H1 (cell line): ENCODE data around the gene ZXDC. TPM values are rescaled to one million over a fixed set of nuclear protein-coding genes. Genes with fewer than 3 reads are reported as not detected.

Source experiments
- CTCF ChIA-PET: fragments of 300-600 bp; sonication (Branson Sonifier 250); formaldehyde crosslinking; loops from one replicate; lab custom pipeline; 2021; ENCODE audit not compliant: partially characterized antibody; lab: Charles Lee
- POLR2A ChIA-PET: fragments of 300-600 bp; sonication (Branson Sonifier 250); formaldehyde crosslinking; loops from one replicate; lab custom pipeline; 2021; ENCODE audit warnings: inconsistent platforms; ENCODE audit not compliant: partially characterized antibody; lab: Charles Lee
- DNase-seq, 2 experiments: peaks; one replicate each; pipeline versions ENCODE4 v3.0.0 to v3.0.0-alpha.2; 2010 to 2022; ENCODE audit warnings: low spot score in 2 of 2, low read depth in 1 of 2, mixed read lengths in 1 of 2
- FAIRE-seq: peaks from 2 replicates; lab custom pipeline; 2011; peaks lifted over from hg19 to GRCh38; lab: Jason Lieb, UNC
- H2AFZ ChIP-seq: 2 replicates; pipeline ENCODE4 v1.8.1; 2012; ENCODE audit warnings: low read length, inconsistent platforms
- H2AK5ac ChIP-seq: 2 replicates; pipeline ENCODE4 v1.6.1; 2013; ENCODE audit warnings: low read depth, low read length
- H2BK120ac ChIP-seq: replicated peaks from 2 replicates; pipeline ENCODE3; 2013; ENCODE audit warnings: low read depth, low read length, inconsistent platforms
- H2BK12ac ChIP-seq: 2 replicates; pipeline ENCODE4 v1.6.1; 2013; ENCODE audit warnings: low read depth, low read length
- H2BK15ac ChIP-seq: 2 replicates; pipeline ENCODE4 v1.6.1; 2013; ENCODE audit warnings: low read length
- H2BK20ac ChIP-seq: 2 replicates; pipeline ENCODE4 v1.6.1; 2013; ENCODE audit warnings: low read length
- H2BK5ac ChIP-seq: 2 replicates; pipeline ENCODE4 v1.6.1; 2013; ENCODE audit warnings: low read depth, low read length
- H3K14ac ChIP-seq: 2 replicates; pipeline ENCODE4 v1.6.1; 2013; ENCODE audit warnings: inconsistent platforms; ENCODE audit not compliant: insufficient read length
- H3K18ac ChIP-seq: 2 replicates; pipeline ENCODE4 v1.6.1; 2013; ENCODE audit warnings: low read length; ENCODE audit errors: extremely low read depth
- H3K23ac ChIP-seq: 2 replicates; pipeline ENCODE4 v1.6.1; 2013; ENCODE audit warnings: inconsistent platforms; ENCODE audit not compliant: insufficient read length
- H3K23me2 ChIP-seq: 2 replicates; pipeline ENCODE4 v1.6.1; 2013; ENCODE audit warnings: low read depth, low read length
- H3K27ac ChIP-seq: 2 replicates; pipeline ENCODE4 v1.6.1; 2011; ENCODE audit warnings: low read depth, low read length, inconsistent platforms
- H3K27me3 ChIP-seq, 4 experiments: replicated peaks in 1 of 4; 1 replicate in 1 of 4; 2 replicates in 3 of 4; pipeline versions ENCODE4 v1.6.1 to v1.8.1; 2011 to 2013; ENCODE audit warnings: low read length in 3 of 4, mild to moderate bottlenecking in 3 of 4, inconsistent platforms in 2 of 4, mixed read lengths in 2 of 4, moderate library complexity in 1 of 4; ENCODE audit not compliant: control insufficient read depth in 3 of 4, insufficient read depth in 3 of 4; ENCODE audit errors: extremely low read depth in 1 of 4
- H3K36me3 ChIP-seq, 4 experiments: 2 replicates each; pipeline versions ENCODE4 v1.6.1 to v1.8.1; 2011 to 2013; ENCODE audit warnings: mild to moderate bottlenecking in 4 of 4, low read length in 3 of 4, moderate library complexity in 2 of 4, control low read depth in 1 of 4, inconsistent platforms in 1 of 4; ENCODE audit not compliant: insufficient read depth in 4 of 4, control insufficient read depth in 2 of 4
- H3K4ac ChIP-seq: replicated peaks from 2 replicates; pipeline ENCODE3; 2013; ENCODE audit warnings: low read length, low read depth, mixed read lengths, inconsistent platforms; ENCODE audit not compliant: insufficient read length
- H3K4me1 ChIP-seq, 4 experiments: replicated peaks in 1 of 4; 1 replicate in 1 of 4; 2 replicates in 3 of 4; pipeline versions ENCODE4 v1.6.1 to v1.8.1; 2011 to 2013; ENCODE audit warnings: low read length in 3 of 4, inconsistent platforms in 2 of 4, mixed read lengths in 1 of 4; ENCODE audit not compliant: insufficient read depth in 4 of 4, control insufficient read depth in 3 of 4
- H3K4me2 ChIP-seq, 2 experiments: 2 replicates each; pipeline versions ENCODE4 v1.6.1 to v1.8.1; 2011 to 2013; ENCODE audit warnings: low read depth in 2 of 2, low read length in 2 of 2, control low read depth in 1 of 2, inconsistent platforms in 1 of 2, mild to moderate bottlenecking in 1 of 2; ENCODE audit not compliant: insufficient read depth in 1 of 2
- H3K4me3 ChIP-seq, 4 experiments: fragments of 200-600, 300-600 bp in 1 of 4; sonication (generic), shearing (Covaris generic), sonication (Bioruptor Twin) in 1 of 4; 2 replicates each; pipeline versions ENCODE4 v1.5.1 to v1.8.1; 2011 to 2016; ENCODE audit warnings: low read length in 4 of 4, low read depth in 3 of 4, control low read depth in 2 of 4, inconsistent platforms in 2 of 4, mild to moderate bottlenecking in 2 of 4, mixed read lengths in 1 of 4, moderate library complexity in 1 of 4; ENCODE audit not compliant: insufficient read depth in 2 of 4; ENCODE audit errors: extremely low read depth in 1 of 4
- H3K56ac ChIP-seq: replicated peaks from 2 replicates; pipeline ENCODE3; 2013; ENCODE audit warnings: low read depth, mild to moderate bottlenecking, mixed read lengths, low read length, inconsistent platforms; ENCODE audit not compliant: insufficient read length
- H3K79me1 ChIP-seq: 2 replicates; pipeline ENCODE4 v1.6.1; 2013; ENCODE audit warnings: low read depth, low read length, control low read depth
- H3K79me2 ChIP-seq, 2 experiments: 2 replicates each; pipeline versions ENCODE4 v1.6.1 to v1.8.1; 2012 to 2013; ENCODE audit warnings: low read length in 2 of 2, mild to moderate bottlenecking in 2 of 2, inconsistent platforms in 1 of 2; ENCODE audit not compliant: insufficient read depth in 2 of 2, control insufficient read depth in 1 of 2
- H3K9ac ChIP-seq, 4 experiments: replicated peaks in 1 of 4; 1 replicate in 1 of 4; 2 replicates in 3 of 4; pipeline versions ENCODE4 v1.6.1 to v1.8.1; 2011 to 2013; ENCODE audit warnings: low read depth in 3 of 4, low read length in 3 of 4, control low read depth in 2 of 4, mild to moderate bottlenecking in 2 of 4, moderate library complexity in 2 of 4, inconsistent platforms in 1 of 4; ENCODE audit errors: extremely low read depth in 1 of 4
- H3K9me3 ChIP-seq, 2 experiments: 2 replicates each; pipeline versions ENCODE4 v1.6.1 to v1.8.1; 2012 to 2013; ENCODE audit warnings: mild to moderate bottlenecking in 2 of 2, moderate library complexity in 2 of 2, control low read depth in 1 of 2, inconsistent platforms in 1 of 2, low read depth in 1 of 2, low read length in 1 of 2, mixed read lengths in 1 of 2; ENCODE audit not compliant: insufficient read depth in 2 of 2
- H4K20me1 ChIP-seq, 2 experiments: replicated peaks in 1 of 2; 2 replicates each; pipeline versions ENCODE3 to v1.8.1; 2011 to 2013; ENCODE audit warnings: inconsistent platforms in 2 of 2, low read length in 2 of 2, mild to moderate bottlenecking in 1 of 2; ENCODE audit not compliant: insufficient read depth in 2 of 2, control insufficient read depth in 1 of 2
- H4K5ac ChIP-seq: 2 replicates; pipeline ENCODE4 v1.6.1; 2013; ENCODE audit warnings: low read length, low read depth, mixed read lengths, inconsistent platforms; ENCODE audit not compliant: insufficient read length
- H4K8ac ChIP-seq: 2 replicates; pipeline ENCODE4 v1.8.0; 2013; ENCODE audit warnings: mild to moderate bottlenecking, moderate library complexity, low read length, inconsistent platforms; ENCODE audit not compliant: insufficient read depth; ENCODE audit errors: extremely low read depth
- H4K91ac ChIP-seq: replicated peaks from 2 replicates; pipeline ENCODE3; 2013; ENCODE audit warnings: low read length, mixed read lengths, inconsistent platforms; ENCODE audit not compliant: insufficient read length
- WGBS, 2 experiments: shearing (Covaris generic) in 1 of 2; methylation state at CpG; one replicate each; pipeline versions ENCODE4 v1.1.6 to v1.1.7; 2013 to 2015; ENCODE audit warnings: low lambda C conversion rate in 2 of 2, mixed read lengths in 2 of 2, inconsistent platforms in 1 of 2, low coverage in 1 of 2, missing lambda C conversion rate in 1 of 2; ENCODE audit not compliant: insufficient replicate concordance in 2 of 2, insufficient coverage in 1 of 2, insufficient read length in 1 of 2; ENCODE audit errors: extremely low coverage in 1 of 2, missing lambda C conversion rate in 1 of 2; 5-methylcytosine and 5-hydroxymethylcytosine counted together
- polyA plus RNA-seq, 7 experiments: library from polyadenylated mRNA; depleted of rRNA in 3 of 7; stranded (reverse) in 5 of 7; unstranded in 2 of 7; fragments of >200 nt in 5 of 7; fragments of 200-250 nt in 2 of 7; gene quantifications; 1 replicate in 5 of 7; 2 replicates in 1 of 7; 4 replicates in 1 of 7; pipeline versions ENCODE4 v1.2.1 to v1.2.3, GENCODE V29; 2011 to 2013; ENCODE audit warnings: missing spikeins in 2 of 7, mixed read lengths in 2 of 7
- total RNA-seq: library from RNA; stranded (reverse); fragmentation: NEBNext Ultra II Directional; extraction: Animal tissue kit (Norgen Biotek cat#: 25700); gene quantifications from 2 replicates; pipeline ENCODE4 v1.2.1, GENCODE V29; 2021
- TF ChIP-seq, protein P1 (sequence below): IDR thresholded peaks from 2 replicates; pipeline ENCODE4 v1.6.1; 2012; ENCODE audit warnings: inconsistent platforms
- TF ChIP-seq, protein P2 (sequence below): IDR thresholded peaks from 2 replicates; pipeline ENCODE4 v1.6.1; 2011; ENCODE audit warnings: low read length, improper control_type of control experiment

ZXDC gene
- total and polyA plus RNA-seq, 2 of the 8 experiments (the other 6 are each of a cell fraction or from before 2014, with no cell fraction given) = 12.7 to 24.3 TPM

DNA sequence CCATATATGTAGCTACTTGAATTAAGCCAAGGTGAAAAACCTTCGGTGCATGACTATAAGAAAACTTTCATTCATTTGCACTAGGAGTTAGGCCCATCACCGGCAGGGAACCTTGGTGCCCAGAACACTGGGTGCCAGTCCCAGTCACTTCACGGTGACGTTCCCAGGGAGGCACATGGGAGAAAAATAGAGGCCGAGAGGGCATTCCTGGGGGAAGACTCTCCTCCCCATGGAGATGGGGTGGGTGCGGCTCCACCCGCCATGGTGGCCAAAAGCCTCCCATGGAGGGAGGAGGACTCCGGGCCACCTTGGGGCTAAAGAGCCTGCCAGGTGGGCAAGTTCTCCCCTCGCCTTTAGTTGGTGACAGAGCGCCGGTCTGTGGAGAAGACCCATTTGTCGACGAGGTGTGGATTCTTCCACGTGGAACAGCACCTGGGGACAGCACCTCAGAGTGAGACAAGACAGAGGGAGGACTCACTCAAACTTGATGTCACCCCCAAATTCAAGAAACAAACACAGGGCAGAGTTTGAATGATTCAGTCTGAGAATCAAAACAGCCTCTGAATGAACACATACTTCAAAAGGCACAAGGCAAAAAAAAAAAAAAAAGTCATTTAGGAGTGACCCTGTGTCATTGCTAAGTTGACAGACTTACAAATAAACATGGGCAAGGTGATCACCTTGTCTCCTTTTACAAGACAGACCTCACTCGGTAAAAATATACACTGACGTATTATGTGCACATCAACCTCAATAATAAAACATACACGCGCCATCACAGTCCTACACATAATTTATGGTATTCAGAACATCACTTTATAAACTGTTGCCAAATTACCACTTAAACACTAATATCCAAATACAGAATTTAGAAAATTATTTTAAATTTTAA, 38.6 kb downstream of the ZXDC start:
- Histone ChIP-seq H3K79me2 (no peaks in the 10 kb centered on the region), H3K4me2 (no peak overlapping the region), H4K5ac (no peak overlapping the region), H2AFZ (no peak overlapping the region), H4K8ac (no peak overlapping the region), H3K9me3 (no peaks in the 10 kb centered on the region), H3K23me2 (no peaks in the 10 kb centered on the region), H2BK5ac (no peak overlapping the region), H2BK20ac (no peak overlapping the region), H3K4ac (no peak overlapping the region), H3K36me3 (peaks cover 0 to 4% (median 0%) of the 10 kb centered on the region in 4 experiments; a peak in 2 of 8 replicates), H3K4me1 (peaks cover 0 to 6% (median 0%) of the 10 kb centered on the region in 4 experiments; a peak in 2 of 7 replicates), H3K79me1 (no peaks in the 10 kb centered on the region; the same call in 1 of the 2 replicates), H3K56ac (no peak overlapping the region), H3K23ac (no peak overlapping the region), H3K27ac (no peak overlapping the region), H2AK5ac (no peak overlapping the region), H3K4me3 (no peak overlapping the region), H3K14ac (no peak overlapping the region), H3K27me3 (no peaks in the 10 kb centered on the region), H4K91ac (no peak overlapping the region), H3K9ac (no peak overlapping the region), H4K20me1 (peaks cover 4% of the 10 kb centered on the region in 2 experiments), H2BK120ac (no peak overlapping the region), H2BK15ac (no peak overlapping the region), H2BK12ac (no peak overlapping the region), H3K18ac (no peak overlapping the region)
- WGBS, 2 experiments = 94% methylated on average over 18 of the region's 18 CpGs; no CpG with 5 or more reads in 1 of the 2 experiments
- POLR2A ChIA-PET = interaction anchor here (1.2 kb wide), 1 partner anchor 13 kb away, joined by 3 read pairs; no protein-coding TSS in a partner anchor
- no peak for DNase-seq
- TF ChIP-seq, protein P1, sequence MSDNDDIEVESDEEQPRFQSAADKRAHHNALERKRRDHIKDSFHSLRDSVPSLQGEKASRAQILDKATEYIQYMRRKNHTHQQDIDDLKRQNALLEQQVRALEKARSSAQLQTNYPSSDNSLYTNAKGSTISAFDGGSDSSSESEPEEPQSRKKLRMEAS = no peak
- TF ChIP-seq, protein P2, sequence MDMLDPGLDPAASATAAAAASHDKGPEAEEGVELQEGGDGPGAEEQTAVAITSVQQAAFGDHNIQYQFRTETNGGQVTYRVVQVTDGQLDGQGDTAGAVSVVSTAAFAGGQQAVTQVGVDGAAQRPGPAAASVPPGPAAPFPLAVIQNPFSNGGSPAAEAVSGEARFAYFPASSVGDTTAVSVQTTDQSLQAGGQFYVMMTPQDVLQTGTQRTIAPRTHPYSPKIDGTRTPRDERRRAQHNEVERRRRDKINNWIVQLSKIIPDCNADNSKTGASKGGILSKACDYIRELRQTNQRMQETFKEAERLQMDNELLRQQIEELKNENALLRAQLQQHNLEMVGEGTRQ = no peak
- FAIRE-seq = no peak
- CTCF ChIA-PET = interaction anchor here (1.4 kb wide), 1 partner anchor 305 kb away, joined by 4 read pairs; no protein-coding TSS in a partner anchor
